ENCODE measurements around the gene P2RY2.

The P2RY2 gene

DNA sequence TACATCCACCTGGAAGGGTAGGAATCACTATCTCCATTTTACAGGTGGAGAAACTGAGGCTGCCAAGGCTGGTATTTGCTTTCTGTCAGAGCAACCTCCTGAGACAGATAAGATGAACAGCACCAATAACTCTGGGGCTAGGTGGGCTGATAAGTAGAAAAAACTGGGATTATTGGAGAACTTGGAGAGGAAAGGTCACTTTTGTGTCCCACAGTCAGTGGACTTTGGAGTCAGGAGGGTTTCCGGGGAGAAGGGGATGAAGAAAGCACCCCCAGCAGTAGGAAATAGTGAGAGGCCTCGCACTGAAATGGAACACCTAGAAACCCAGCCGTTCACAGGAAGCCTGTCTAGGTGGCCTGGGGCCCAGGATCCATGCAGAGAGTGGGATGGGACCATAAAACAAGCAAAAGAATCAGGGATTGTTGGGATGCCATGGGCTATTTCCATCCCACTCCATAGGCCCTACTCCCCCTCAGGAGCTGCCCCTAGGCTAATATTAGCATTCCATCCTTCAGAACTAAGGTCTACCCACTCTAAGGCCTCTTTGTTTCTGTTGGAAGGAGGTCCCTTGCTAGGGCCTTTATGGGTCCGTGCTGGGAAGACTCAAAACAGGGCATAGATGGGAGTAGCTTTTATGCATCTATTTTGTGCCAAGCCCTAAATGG is 45.0 kb upstream of the P2RY2 start:
- Histone ChIP-seq H3K4me3 (ENCODE audit: low read depth, low read length) (no peak overlapping the region), H3K4me2 (ENCODE audit: low read length) (no peak overlapping the region), H3K27ac (no peak overlapping the region), H3K9ac (no peak overlapping the region), H3K4me1 (no peaks in the 10 kb centered on the region), H2AFZ (no peak overlapping the region), H3K27me3 (ENCODE audit: control insufficient read depth, insufficient read depth, low read length) (no peaks in the 10 kb centered on the region), H3K79me2 (no peaks in the 10 kb centered on the region), H3K9me3 (ENCODE audit: control insufficient read depth, low read length) (no peaks in the 10 kb centered on the region), H3K36me3 (ENCODE audit: control insufficient read depth, insufficient read depth, low read length) (no peaks in the 10 kb centered on the region)
- TF ChIP-seq CTCF (IDR thresholded peaks at IDR 0.05): no peak

GRCh38 chr11:73173755-73174494 is 44.2 kb upstream of the P2RY2 start:
- no peak for TF ChIP-seq CTCF (IDR thresholded peaks at IDR 0.05)
- H3K4me2 ChIP-seq (ENCODE audit: low read length): no peak overlapping the region
- H3K36me3 ChIP-seq (ENCODE audit: control insufficient read depth, insufficient read depth, low read length): no peaks in the 10 kb centered on the region
- H3K27ac ChIP-seq: no peak overlapping the region
- no peaks in the 10 kb centered on the region for H3K79me2 ChIP-seq
- H2AFZ ChIP-seq: no peak overlapping the region
- H3K4me1 ChIP-seq: no peaks in the 10 kb centered on the region
- H3K9ac ChIP-seq: no peak overlapping the region
- no peaks in the 10 kb centered on the region for H3K9me3 ChIP-seq (ENCODE audit: control insufficient read depth, low read length)
- H3K27me3 ChIP-seq (ENCODE audit: control insufficient read depth, insufficient read depth, low read length): no peaks in the 10 kb centered on the region
- H3K4me3 ChIP-seq (ENCODE audit: low read depth, low read length): no peak overlapping the region

DNA sequence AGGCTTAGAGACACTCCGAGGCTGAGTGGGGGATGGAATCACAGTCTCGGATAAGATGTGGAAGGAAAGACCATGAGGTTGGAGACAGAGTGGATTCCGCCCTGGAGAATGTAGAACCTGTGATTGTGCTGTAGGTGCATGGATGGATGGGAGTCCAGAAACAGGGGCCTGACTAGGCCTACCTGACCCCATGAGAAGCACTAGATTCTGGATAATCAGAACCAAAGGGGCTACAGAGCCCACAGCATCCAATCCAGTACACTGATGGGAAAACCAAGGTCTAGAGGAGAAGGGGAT is 43.6 kb upstream of the P2RY2 start:
- no peaks in the 10 kb centered on the region for H3K4me1 ChIP-seq
- H3K79me2 ChIP-seq: no peaks in the 10 kb centered on the region
- TF ChIP-seq CTCF (IDR thresholded peaks at IDR 0.05): no peak
- no peak overlapping the region for H3K9ac ChIP-seq
- H3K9me3 ChIP-seq (ENCODE audit: control insufficient read depth, low read length): no peaks in the 10 kb centered on the region
- H3K27me3 ChIP-seq (ENCODE audit: control insufficient read depth, insufficient read depth, low read length): no peaks in the 10 kb centered on the region
- no peak overlapping the region for H3K4me2 ChIP-seq (ENCODE audit: low read length)
- no peak overlapping the region for H2AFZ ChIP-seq
- H3K4me3 ChIP-seq (ENCODE audit: low read depth, low read length): no peak overlapping the region
- no peaks in the 10 kb centered on the region for H3K36me3 ChIP-seq (ENCODE audit: control insufficient read depth, insufficient read depth, low read length)
- no peak overlapping the region for H3K27ac ChIP-seq

DNA sequence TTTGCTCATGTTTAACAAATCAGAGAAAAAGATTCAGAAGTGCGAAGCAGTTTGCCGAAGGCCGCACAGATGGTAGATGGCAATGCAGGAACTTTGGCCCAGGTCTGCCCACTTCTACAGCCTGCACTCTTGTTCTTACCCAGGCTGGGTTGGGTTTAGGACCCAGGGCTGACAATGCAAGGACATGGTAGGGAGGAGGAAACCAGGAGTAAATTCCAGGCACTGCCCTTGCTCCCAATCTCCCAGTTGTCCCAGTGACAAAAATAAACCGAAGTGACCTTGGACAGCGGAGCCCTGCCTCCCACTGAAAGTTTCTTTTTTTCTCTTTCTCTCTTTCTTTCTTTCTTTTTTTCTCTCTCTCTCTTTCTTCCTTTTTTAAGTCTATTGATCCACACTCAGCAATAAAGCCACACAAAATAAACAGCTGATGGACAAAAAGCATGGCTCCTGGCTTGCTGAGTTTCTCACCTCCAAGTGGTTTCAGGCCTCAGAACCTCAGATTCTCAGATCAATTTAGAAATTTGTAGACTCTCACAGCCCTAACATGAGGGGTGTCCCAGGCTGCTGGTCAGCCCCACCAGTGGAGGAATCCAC is 42.4 kb upstream of the P2RY2 start:
- Histone ChIP-seq H3K9me3 (ENCODE audit: control insufficient read depth, low read length) (no peaks in the 10 kb centered on the region), H3K79me2 (no peaks in the 10 kb centered on the region), H2AFZ (no peak overlapping the region), H3K4me2 (ENCODE audit: low read length) (no peak overlapping the region), H3K9ac (no peak overlapping the region), H3K4me1 (no peaks in the 10 kb centered on the region), H3K4me3 (ENCODE audit: low read depth, low read length) (no peak overlapping the region), H3K27me3 (ENCODE audit: control insufficient read depth, insufficient read depth, low read length) (no peaks in the 10 kb centered on the region), H3K36me3 (ENCODE audit: control insufficient read depth, insufficient read depth, low read length) (no peaks in the 10 kb centered on the region), H3K27ac (peak overlapping the region; percentile 29)
- no peak for TF ChIP-seq CTCF (IDR thresholded peaks at IDR 0.05)
